Erythroblast (primary cell): Measurements from ENCODE around the gene CWF19L2.

Source experiments
- GATA1 ChIP-seq: IDR thresholded peaks from 2 replicates; pipeline ENCODE4 v1.6.1; 2011; ENCODE audit warnings: low read depth, mild to moderate bottlenecking, control low read depth, low read length, moderate library complexity
- POLR2A ChIP-seq: IDR thresholded peaks from 2 replicates; pipeline ENCODE4 v1.6.1; 2011; ENCODE audit warnings: mild to moderate bottlenecking, low read length

- TF ChIP-seq POLR2A (no peak), GATA1 (no peak)
These were observed 119.7 kb downstream of the CWF19L2 start for GRCh38 chr11:107337917-107338316.
